ENCODE data around the gene PDE6G. TPM values are rescaled to one million over a fixed set of nuclear protein-coding genes. Genes with fewer than 3 reads are reported as not detected.

Gene PDE6G
- total RNA-seq, 4 donors from 2014 or later = 2.1 TPM; not detected in 3

GRCh38 chr17:81701288-81702071 lies 45.1 kb upstream of the PDE6G start:
- no peak for DNase-seq
- TF ChIP-seq POLR2A (IDR thresholded peaks at IDR 0.05) = no peak
- TF ChIP-seq, protein P1, sequence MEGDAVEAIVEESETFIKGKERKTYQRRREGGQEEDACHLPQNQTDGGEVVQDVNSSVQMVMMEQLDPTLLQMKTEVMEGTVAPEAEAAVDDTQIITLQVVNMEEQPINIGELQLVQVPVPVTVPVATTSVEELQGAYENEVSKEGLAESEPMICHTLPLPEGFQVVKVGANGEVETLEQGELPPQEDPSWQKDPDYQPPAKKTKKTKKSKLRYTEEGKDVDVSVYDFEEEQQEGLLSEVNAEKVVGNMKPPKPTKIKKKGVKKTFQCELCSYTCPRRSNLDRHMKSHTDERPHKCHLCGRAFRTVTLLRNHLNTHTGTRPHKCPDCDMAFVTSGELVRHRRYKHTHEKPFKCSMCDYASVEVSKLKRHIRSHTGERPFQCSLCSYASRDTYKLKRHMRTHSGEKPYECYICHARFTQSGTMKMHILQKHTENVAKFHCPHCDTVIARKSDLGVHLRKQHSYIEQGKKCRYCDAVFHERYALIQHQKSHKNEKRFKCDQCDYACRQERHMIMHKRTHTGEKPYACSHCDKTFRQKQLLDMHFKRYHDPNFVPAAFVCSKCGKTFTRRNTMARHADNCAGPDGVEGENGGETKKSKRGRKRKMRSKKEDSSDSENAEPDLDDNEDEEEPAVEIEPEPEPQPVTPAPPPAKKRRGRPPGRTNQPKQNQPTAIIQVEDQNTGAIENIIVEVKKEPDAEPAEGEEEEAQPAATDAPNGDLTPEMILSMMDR (IDR thresholded peaks at IDR 0.05) = no peak
- H3K9me3 ChIP-seq = no peaks in the 10 kb centered on the region
- intact Hi-C loops (cut with DNase I; ENCODE audit: low total_unique reads) = no loop called here
- no peak overlapping the region for H3K4me3 ChIP-seq
- no peak overlapping the region for H3K27ac ChIP-seq
- H3K27me3 ChIP-seq = no peaks in the 10 kb centered on the region
- peaks cover 0 to 20% of the 10 kb centered on the region in 2 donors for H3K4me1 ChIP-seq
- no peaks in the 10 kb centered on the region for H3K36me3 ChIP-seq

DNA sequence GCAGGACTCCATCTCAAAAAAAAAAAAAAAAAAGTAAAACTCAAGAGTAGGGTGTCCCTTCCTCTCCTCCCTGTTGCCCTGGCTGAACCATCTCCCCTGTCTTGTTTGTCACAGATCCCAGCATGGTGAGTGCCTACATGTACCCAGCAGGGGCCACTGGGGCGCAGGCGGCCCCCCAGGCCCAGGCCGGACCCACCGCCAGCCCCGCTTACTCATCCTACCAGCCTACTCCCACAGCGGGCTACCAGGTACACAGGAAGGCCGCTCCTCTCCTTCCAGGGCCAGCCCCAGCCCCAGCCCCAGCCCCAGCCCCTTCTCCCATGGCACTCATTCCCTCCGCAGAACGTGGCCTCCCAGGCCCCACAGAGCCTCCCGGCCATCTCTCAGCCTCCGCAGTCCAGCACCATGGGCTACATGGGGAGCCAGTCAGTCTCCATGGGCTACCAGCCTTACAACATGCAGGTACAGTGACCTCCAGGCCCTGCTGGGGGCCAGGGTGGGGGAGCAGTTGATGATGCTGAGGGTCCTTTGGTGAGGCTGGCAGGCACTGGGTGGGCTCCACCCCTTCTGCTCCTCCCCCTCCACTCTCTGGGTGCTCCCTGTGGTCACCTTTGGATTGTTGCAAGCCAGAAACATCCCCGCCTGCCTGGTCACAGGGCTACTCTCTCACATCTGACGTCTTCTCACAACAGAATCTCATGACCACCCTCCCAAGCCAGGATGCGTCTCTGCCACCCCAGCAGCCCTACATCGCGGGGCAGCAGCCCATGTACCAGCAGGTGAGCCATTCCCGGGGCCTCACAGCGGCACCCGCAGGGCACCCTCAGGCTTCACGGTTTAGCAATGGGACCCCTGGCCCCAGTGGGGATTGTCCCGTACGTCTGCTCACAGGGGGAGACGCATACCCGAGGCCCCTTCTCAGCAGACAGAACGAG lies 44.3 kb upstream of the PDE6G start:
- peaks cover 0 to 20% of the 10 kb centered on the region in 2 donors for H3K4me1 ChIP-seq
- no peak overlapping the region for H3K27ac ChIP-seq
- TF ChIP-seq, protein P1 (IDR thresholded peaks at IDR 0.05) = no peak
- no peak for TF ChIP-seq POLR2A (IDR thresholded peaks at IDR 0.05)
- H3K9me3 ChIP-seq = no peaks in the 10 kb centered on the region
- H3K36me3 ChIP-seq = no peaks in the 10 kb centered on the region
- intact Hi-C loops (cut with DNase I; ENCODE audit: low total_unique reads) = no loop called here
- no peaks in the 10 kb centered on the region for H3K27me3 ChIP-seq
- H3K4me3 ChIP-seq = no peak overlapping the region
- DNase-seq = no peak

- Histone ChIP-seq H3K4me1 (peaks cover 0 to 12% of the 10 kb centered on the region in 2 donors), H3K9me3 (no peaks in the 10 kb centered on the region), H3K27ac (no peak overlapping the region), H3K4me3 (no peak overlapping the region), H3K27me3 (no peaks in the 10 kb centered on the region), H3K36me3 (no peaks in the 10 kb centered on the region)
- intact Hi-C loops (cut with DNase I; ENCODE audit: low total_unique reads) = no loop called here
- TF ChIP-seq, protein P1 (IDR thresholded peaks at IDR 0.05) = no peak
- no peak for TF ChIP-seq POLR2A (IDR thresholded peaks at IDR 0.05)
- no peak for DNase-seq
Observed at GRCh38 chr17:81697261-81698044, 41.1 kb upstream of the PDE6G start.

DNA sequence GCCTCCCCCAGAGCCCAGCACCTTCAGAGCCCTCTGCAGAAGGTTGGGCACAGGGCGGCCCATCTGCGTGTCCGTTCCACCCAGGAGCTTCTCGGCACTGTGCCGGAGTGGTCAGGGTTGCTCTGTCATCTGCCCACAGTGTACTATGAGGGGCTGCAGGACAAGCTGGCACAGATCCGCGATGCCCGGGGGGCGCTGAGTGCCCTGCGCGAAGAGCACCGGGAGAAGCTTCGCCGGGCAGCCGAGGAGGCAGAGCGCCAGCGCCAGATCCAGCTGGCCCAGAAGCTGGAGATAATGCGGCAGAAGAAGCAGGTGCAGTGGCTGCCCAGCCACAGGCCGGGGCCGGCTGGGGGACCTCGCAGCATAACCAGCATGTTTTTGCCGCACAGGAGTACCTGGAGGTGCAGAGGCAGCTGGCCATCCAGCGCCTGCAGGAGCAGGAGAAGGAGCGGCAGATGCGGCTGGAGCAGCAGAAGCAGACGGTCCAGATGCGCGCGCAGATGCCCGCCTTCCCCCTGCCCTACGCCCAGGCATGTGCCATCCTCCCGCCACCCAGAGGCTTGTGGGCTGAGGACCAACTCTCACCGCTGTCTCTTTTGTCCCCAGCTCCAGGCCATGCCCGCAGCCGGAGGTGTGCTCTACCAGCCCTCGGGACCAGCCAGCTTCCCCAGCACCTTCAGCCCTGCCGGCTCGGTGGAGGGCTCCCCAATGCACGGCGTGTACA lies 40.0 kb upstream of the PDE6G start:
- Histone ChIP-seq H3K27ac (no peak overlapping the region), H3K9me3 (no peaks in the 10 kb centered on the region), H3K4me3 (no peak overlapping the region), H3K27me3 (no peaks in the 10 kb centered on the region), H3K36me3 (no peaks in the 10 kb centered on the region), H3K4me1 (peaks cover 0 to 6% of the 10 kb centered on the region in 2 donors)
- intact Hi-C loops (cut with DNase I; ENCODE audit: low total_unique reads) = no loop called here
- no peak for TF ChIP-seq POLR2A (IDR thresholded peaks at IDR 0.05)
- TF ChIP-seq, protein P1 (IDR thresholded peaks at IDR 0.05) = no peak
- DNase-seq = no peak

Measured in uterus (tissue), 4 donors.